ENCODE results near the gene PIP5K1C.

Gene PIP5K1C

GRCh38 chr19:3700242-3701032 is at the start of gene PIP5K1C:
Gene PIP5K1C (minus strand): TSS chr19:3700468. CDS start chr19:3700390, 78 bp downstream.
- TF ChIP-seq CTCF (IDR thresholded peaks at IDR 0.05): peak; percentile 83

GRCh38 chr19:3748965-3749364 is 48.7 kb upstream of the PIP5K1C start:
- TF ChIP-seq CTCF (IDR thresholded peaks at IDR 0.05): no peak

- TF ChIP-seq CTCF (IDR thresholded peaks at IDR 0.05): no peak
Observed at GRCh38 chr19:3746371-3747056, 46.2 kb upstream of the PIP5K1C start.

GRCh38 chr19:3745363-3746045 is 45.2 kb upstream of the PIP5K1C start:
- no peak for TF ChIP-seq CTCF (IDR thresholded peaks at IDR 0.05)

GRCh38 chr19:3743486-3743885 is 43.2 kb upstream of the PIP5K1C start:
- no peak for TF ChIP-seq CTCF (IDR thresholded peaks at IDR 0.05)

GRCh38 chr19:3740431-3740830 is 40.2 kb upstream of the PIP5K1C start:
- TF ChIP-seq CTCF (IDR thresholded peaks at IDR 0.05): no peak

GRCh38 chr19:3738477-3739220 is 38.4 kb upstream of the PIP5K1C start:
- TF ChIP-seq CTCF (IDR thresholded peaks at IDR 0.05): no peak

Data from LNCAP (cell line).